HUES48 (cell line): Measurements from ENCODE around the gene GNG4.

Source experiments
- H3K27ac ChIP-seq: one replicate; pipeline ENCODE4 v1.7.0; 2013; ENCODE audit warnings: low read depth, low read length, inconsistent platforms
- H3K27me3 ChIP-seq: 2 replicates; pipeline ENCODE4 v1.6.1; 2013; ENCODE audit warnings: mild to moderate bottlenecking, low read length; ENCODE audit not compliant: control insufficient read depth, insufficient read depth
- H3K36me3 ChIP-seq: 2 replicates; pipeline ENCODE4 v1.6.1; 2013; ENCODE audit warnings: low read length; ENCODE audit not compliant: control insufficient read depth, insufficient read depth
- H3K4me1 ChIP-seq: 2 replicates; pipeline ENCODE4 v1.6.1; 2013; ENCODE audit warnings: mild to moderate bottlenecking, low read length; ENCODE audit not compliant: control insufficient read depth, insufficient read depth
- H3K4me3 ChIP-seq: 2 replicates; pipeline ENCODE4 v1.5.1; 2013; ENCODE audit warnings: mild to moderate bottlenecking, low read depth, low read length
- H3K9ac ChIP-seq: 2 replicates; pipeline ENCODE4 v1.6.1; 2013; ENCODE audit warnings: mild to moderate bottlenecking, low read depth, low read length, moderate library complexity
- H3K9me3 ChIP-seq: 2 replicates; pipeline ENCODE4 v1.6.1; 2013; ENCODE audit warnings: low read length; ENCODE audit not compliant: control insufficient read depth, insufficient read depth

GNG4 gene

DNA sequence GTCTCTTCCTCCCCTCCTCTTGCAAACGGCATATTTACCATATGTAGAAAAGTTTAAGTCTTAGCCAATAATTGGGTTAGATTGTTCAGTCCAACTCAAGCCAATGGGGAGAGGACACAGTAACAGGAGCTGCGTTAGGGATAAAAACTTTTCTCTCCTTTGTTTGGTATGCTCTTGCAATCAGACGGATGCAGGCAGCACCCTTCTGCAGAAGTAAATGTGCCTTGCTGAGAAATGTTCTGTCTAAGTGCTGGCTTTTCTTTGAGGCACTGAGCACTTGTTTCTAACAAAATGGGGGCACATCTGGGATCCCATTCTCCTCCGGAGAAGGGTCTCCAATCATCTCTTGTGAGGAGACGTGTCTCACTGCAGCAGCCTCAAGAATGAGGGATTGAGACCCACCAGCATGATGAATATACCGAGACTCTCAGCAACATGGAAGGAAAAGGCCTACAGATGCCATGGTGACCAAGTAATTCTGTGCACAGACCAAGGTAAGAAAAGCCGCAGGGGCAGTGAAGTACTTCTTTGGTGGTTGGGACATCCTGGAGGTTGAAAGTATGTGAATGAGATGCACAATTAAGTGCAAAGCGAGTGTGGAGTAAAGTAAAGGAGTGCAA is 20.7 kb upstream of the GNG4 start:
- H3K27ac ChIP-seq: no peak overlapping the region
- peaks cover 43% of the 10 kb centered on the region for H3K9me3 ChIP-seq
- no peaks in the 10 kb centered on the region for H3K27me3 ChIP-seq
- H3K4me1 ChIP-seq: no peaks in the 10 kb centered on the region
- no peaks in the 10 kb centered on the region for H3K36me3 ChIP-seq
- no peak overlapping the region for H3K9ac ChIP-seq
- no peak overlapping the region for H3K4me3 ChIP-seq

DNA sequence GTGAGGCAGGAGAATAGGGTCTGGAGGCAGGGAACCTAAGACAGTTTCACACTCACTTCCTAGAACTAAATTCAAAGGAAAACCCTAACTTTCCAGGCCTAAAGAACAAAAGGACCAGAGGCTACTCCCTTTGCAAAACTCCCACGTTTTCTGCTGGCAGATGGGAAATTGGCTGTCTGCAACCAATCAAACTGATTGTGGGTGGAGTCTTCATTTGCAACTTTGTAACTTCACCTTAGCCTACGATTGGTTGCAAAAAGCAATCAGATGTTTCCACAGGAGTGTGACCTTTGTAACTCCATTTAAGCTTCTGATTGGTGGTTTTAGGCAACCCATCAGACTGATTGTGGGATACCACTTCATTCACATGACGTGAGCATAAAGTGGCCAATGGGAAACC is 19.7 kb upstream of the GNG4 start:
- Histone ChIP-seq H3K27me3 (no peaks in the 10 kb centered on the region), H3K9ac (no peak overlapping the region), H3K36me3 (no peaks in the 10 kb centered on the region), H3K9me3 (peaks cover 33% of the 10 kb centered on the region), H3K4me1 (0 out of 2 replicates have a peak, but pooled peaks cover 2% of the 10 kb centered on the region), H3K27ac (no peak overlapping the region), H3K4me3 (no peak overlapping the region)

DNA sequence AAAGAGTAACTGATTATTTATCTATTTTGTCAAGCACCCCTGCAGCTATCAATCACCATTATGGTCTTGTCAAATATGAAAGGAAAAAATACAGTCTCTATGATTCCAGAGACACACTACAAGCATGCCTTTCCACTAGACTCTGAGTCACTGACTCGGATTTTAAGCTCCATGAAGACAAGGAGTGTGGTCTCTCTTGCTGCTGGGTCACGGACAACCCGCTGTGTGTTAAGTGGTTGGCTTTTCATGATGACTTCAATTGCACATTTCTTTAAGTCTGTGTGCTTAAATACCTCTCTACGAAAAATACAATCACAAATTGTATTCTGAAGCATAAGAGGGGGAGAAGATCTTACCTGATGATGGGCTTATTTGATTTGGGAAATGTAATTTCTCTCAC is 14.0 kb upstream of the GNG4 start:
- no peaks in the 10 kb centered on the region for H3K9me3 ChIP-seq
- H3K9ac ChIP-seq: no peak overlapping the region
- no peaks in the 10 kb centered on the region for H3K36me3 ChIP-seq
- no peaks in the 10 kb centered on the region for H3K27me3 ChIP-seq
- no peak overlapping the region; the same call in 1 of the 2 replicates for H3K4me3 ChIP-seq
- no peak overlapping the region for H3K27ac ChIP-seq
- H3K4me1 ChIP-seq: peaks cover 36% of the 10 kb centered on the region

DNA sequence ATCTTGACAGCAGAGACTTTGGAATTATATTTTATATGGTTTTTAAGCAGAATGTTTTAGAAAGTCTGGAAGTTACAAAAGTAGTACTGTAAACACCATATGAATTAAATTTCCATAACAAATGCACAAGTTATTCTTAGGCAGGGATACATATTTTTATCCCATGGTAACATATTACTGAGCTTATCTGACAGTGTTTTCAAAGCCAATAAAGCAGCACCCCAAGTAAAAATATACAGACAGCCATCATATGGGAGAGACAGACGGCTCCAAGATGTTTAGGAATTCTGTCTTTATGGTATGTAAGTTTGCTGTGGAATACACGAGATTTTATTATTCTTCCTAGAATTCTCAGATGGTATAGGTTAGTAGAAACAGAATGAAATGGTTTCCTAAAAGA is 12.0 kb upstream of the GNG4 start:
- Histone ChIP-seq H3K9me3 (no peaks in the 10 kb centered on the region), H3K9ac (no peak overlapping the region), H3K27ac (peak overlapping the region; percentile 0), H3K27me3 (no peaks in the 10 kb centered on the region), H3K4me1 (peaks cover 36% of the 10 kb centered on the region), H3K4me3 (no peak overlapping the region; the same call in 1 of the 2 replicates), H3K36me3 (no peaks in the 10 kb centered on the region)

DNA sequence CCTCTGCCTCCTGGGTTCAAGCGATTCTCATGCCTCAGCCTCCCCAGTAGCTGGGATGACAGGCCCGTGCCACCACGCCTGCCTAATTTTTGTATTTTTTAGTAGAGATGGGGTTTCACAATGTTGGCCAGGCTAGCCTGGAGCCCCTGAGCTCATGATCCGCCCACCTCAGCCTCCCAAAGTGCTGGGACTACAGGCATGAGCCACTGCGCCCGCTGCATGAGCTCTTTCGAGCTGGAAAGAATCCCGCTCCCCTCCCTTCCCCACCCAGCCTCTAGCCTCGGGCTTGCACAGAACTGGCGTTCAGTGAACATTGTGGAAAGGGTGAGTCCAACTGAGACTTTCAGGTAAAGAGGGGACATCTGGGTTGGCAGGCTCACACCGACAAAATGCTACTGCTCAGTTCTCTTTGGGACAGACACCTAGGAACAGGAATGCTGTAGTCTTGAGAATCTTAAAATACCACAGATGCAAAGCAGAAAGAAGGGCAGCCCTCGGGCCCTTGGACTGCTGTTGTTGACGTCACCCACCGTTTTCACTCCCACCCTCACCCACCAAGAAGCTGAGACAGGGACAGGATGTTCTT is 9.7 kb upstream of the GNG4 start:
- H3K4me3 ChIP-seq: no peak overlapping the region

DNA sequence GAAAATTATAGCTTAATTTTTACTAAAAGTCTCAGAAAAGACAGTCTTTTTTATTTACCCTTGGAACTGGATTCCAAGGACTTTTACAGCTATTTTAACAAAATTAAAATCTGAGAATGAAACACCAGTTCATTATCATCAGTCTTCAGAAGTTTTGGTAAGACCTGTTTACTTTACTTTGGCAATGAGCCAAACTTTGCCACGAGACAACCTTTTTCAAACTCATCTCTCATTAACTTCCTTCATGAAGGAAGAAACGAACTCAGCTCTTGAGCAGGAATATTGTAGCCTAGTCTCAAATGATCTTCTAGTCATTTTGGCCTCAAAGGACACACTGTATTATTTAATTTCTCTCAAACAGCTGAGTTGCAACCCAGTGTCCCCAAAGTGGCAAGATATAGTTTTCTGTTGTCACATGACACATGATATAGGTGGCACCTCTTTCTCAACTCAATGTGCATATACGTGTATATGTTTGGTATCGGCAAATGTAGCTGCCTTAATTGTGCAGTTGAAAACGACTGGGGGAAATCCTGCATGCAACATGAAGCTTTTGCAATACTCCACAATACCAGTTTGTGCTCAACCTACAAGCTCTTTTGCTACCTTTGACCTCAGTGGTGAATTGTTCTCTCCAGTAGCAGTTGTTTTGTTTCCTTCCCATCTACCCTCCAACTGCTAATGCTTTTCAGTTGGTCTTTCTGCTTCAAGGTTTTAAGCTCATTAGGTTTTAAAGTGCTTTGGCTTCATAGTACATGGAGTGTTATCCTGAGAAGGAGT is 8.4 kb upstream of the GNG4 start:
- no peaks in the 10 kb centered on the region for H3K27me3 ChIP-seq

More for the DNA sequence above, 9.7 kb upstream of the GNG4 start:
- Histone ChIP-seq H3K9ac (no peak overlapping the region), H3K27me3 (no peaks in the 10 kb centered on the region), H3K4me1 (peaks cover 34% of the 10 kb centered on the region), H3K27ac (no peak overlapping the region), H3K36me3 (no peaks in the 10 kb centered on the region), H3K9me3 (no peaks in the 10 kb centered on the region)

DNA sequence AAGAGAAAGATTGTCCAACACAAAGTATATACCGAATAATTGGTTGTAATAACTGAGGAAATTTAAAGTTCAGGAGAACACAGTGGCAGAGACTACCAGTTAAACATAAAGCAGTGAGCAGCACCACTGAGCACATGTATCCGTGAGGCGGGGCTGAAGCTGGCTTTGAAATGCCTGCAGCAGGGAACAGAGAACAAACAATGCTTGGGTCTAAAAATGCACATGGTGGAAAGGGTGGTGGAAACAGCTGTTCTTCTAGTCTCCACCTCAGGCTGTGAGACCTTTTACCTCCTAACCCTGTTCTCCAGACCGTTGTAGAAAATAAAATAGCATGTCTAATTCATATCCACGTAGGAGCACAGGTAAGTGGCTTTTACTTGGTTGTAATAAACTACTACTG is 7.7 kb upstream of the GNG4 start:
- peaks cover 15% of the 10 kb centered on the region for H3K4me1 ChIP-seq
- H3K27ac ChIP-seq: no peak overlapping the region
- H3K9me3 ChIP-seq: no peaks in the 10 kb centered on the region
- H3K4me3 ChIP-seq: no peak overlapping the region
- no peak overlapping the region for H3K9ac ChIP-seq
- H3K27me3 ChIP-seq: no peaks in the 10 kb centered on the region; the same call in 1 of the 2 replicates
- H3K36me3 ChIP-seq: no peaks in the 10 kb centered on the region

More for the DNA sequence above, 8.4 kb upstream of the GNG4 start:
- Histone ChIP-seq H3K9me3 (no peaks in the 10 kb centered on the region), H3K36me3 (no peaks in the 10 kb centered on the region), H3K4me1 (peaks cover 20% of the 10 kb centered on the region), H3K9ac (no peak overlapping the region), H3K4me3 (no peak overlapping the region), H3K27ac (no peak overlapping the region)

DNA sequence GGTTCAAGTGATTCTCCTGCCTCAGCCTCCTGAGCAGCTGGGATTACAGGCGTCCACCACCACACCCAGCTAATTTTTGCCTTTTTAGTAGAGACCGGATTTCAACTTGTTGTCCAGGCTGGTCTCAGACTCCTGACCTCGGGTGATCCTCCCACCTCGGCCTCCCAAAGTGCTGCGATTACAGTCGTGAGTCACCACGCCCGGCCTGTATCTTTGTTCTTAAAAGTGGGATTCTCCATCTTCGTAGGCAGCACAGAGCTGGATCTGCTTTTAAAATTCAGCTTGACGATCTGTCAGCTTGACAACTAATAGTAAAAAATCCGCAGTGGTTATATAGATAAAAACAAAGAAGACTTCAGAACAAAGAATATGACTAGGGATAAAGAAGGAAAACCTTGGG is 2.8 kb upstream of the GNG4 start:
- no peaks in the 10 kb centered on the region for H3K9me3 ChIP-seq
- peaks cover 12% of the 10 kb centered on the region for H3K27me3 ChIP-seq
- no peak overlapping the region for H3K27ac ChIP-seq
- peaks cover 17% of the 10 kb centered on the region for H3K4me1 ChIP-seq
- H3K4me3 ChIP-seq: no peak overlapping the region
- no peak overlapping the region for H3K9ac ChIP-seq
- no peaks in the 10 kb centered on the region for H3K36me3 ChIP-seq

DNA sequence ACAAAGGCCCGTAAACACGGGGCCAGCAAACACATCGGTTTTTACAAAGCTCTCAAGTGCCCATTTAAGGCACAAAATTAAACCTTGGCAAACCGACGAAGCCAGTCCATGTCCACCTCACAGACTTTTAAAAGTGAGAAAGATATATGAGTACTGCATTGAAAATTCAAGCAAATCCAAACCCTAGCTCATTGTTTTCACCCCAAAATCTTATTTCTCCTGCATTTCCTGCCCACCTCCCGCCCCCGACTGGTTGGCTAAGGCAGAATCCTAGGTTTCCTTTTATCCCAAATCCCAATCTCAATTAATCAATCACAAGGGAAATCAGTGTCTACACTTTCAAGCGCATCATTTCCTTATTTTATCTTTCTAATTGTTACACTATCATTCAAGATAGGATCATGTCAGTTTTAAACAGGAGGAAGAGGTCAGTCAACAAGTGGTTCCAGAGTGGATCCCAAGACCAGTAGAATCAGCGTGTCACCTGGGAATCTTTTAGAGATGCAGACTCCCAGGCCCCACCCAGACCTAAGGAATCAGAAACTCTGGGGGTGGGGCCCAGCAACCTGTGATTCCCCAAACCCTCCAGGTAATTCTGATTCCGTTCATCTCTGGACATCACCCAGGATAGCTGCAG is 1.7 kb upstream of the GNG4 start:
- Histone ChIP-seq H3K27ac (no peak overlapping the region), H3K36me3 (no peaks in the 10 kb centered on the region), H3K9me3 (no peaks in the 10 kb centered on the region), H3K4me1 (peaks cover 17% of the 10 kb centered on the region), H3K9ac (peak overlapping the region; percentile 49; the same call in 1 of the 2 replicates), H3K27me3 (peaks cover 12% of the 10 kb centered on the region), H3K4me3 (peak overlapping the region; percentile 79)

DNA sequence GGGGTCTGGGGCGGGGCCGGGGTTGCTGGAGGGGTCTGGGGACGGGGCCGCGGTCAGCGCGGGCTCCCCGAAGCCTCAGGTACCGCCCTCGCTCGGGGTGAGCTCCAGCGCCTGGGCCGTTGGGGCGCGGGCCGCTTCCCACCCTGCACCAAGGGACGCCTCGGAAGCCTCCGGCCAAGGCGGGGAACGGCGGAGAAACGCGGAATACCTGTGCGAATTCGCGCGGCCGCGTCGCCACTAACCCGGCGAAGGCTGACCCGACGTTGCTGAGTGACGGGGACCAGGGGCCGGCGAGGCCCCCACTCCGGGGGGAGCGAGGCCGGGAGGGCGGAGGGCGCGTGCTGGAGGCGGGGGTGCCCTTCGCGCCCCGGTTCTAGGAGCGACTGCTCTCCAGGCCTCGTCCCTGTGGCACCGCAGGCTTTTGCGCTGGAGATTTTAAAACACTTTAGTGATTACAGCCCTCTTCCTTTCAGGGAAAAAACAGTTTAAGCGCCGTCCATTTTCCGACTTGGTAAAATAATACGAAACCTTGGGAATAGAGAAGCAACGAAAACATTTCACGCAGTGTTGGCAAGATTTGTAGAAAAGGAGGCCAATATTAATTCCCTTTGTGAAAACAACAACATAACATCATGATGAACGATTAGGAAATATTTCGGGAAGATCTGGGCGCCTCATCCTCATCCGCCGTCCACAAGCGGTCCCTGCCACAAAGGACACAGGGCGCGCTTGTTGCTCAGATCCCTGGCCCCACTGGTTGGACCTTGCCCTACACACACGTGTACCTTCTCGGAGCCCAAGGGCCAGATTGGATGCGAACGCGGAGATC is 971 bp upstream of the GNG4 start:
- H3K27me3 ChIP-seq: peaks cover 12% of the 10 kb centered on the region
- no peaks in the 10 kb centered on the region for H3K9me3 ChIP-seq
- peak overlapping the region; percentile 61 for H3K27ac ChIP-seq
- peaks cover 17% of the 10 kb centered on the region for H3K4me1 ChIP-seq
- H3K9ac ChIP-seq: peak overlapping the region; percentile 49
- peak overlapping the region; percentile 79 for H3K4me3 ChIP-seq
- H3K36me3 ChIP-seq: no peaks in the 10 kb centered on the region
